Right ventricle myocardium inferior (tissue), 1 donor: ENCODE measurements around the gene SLC35D3. TPM values are rescaled to one million over a fixed set of nuclear protein-coding genes. Genes with fewer than 3 reads are reported as not detected.
A peak's percentile ranks its signal among the peaks of the same experiment; 100 is the strongest.
"Not testable (repeated sequence)": the region's sequence is repeated elsewhere in the genome, so short reads cannot be mapped to it uniquely, and the experiment has no call there.

ENCODE experiments used
- ATAC-seq: fragments of 200-7000 bp; cut with Tn5 transposase; one replicate; pipeline ENCODE4 v1.9.1; 2020; ENCODE audit warnings: mild to moderate bottlenecking, moderate library complexity
- DNase-seq: peaks from one replicate; pipeline ENCODE4 v3.0.0; 2021; ENCODE audit errors: missing footprints
- intact Hi-C: fragments of 100-400 bp; cut with DNase I; formaldehyde crosslinking; loops from one replicate; pipeline ENCODE4 v1.11.0; 2022
- long read RNA-seq: library from polyadenylated mRNA; unstranded; transcript quantifications from one replicate; pipeline ENCODE4 v2.0.0, GENCODE V29; 2021
- total RNA-seq: library from RNA; stranded (reverse); fragmentation: NEBNext Ultra II Directional; extraction: Animal tissue kit (Norgen Biotek cat#: 25700); gene quantifications from one replicate; pipeline ENCODE4 v1.2.1, GENCODE V29; 2021
- donor health status: DM: no; HTN: yes; CAD: no; lungs with severe emphysema.

Gene SLC35D3, protein sequence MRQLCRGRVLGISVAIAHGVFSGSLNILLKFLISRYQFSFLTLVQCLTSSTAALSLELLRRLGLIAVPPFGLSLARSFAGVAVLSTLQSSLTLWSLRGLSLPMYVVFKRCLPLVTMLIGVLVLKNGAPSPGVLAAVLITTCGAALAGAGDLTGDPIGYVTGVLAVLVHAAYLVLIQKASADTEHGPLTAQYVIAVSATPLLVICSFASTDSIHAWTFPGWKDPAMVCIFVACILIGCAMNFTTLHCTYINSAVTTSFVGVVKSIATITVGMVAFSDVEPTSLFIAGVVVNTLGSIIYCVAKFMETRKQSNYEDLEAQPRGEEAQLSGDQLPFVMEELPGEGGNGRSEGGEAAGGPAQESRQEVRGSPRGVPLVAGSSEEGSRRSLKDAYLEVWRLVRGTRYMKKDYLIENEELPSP
- total RNA-seq, result not detected
- long read RNA-seq, result 0 reads

DNA sequence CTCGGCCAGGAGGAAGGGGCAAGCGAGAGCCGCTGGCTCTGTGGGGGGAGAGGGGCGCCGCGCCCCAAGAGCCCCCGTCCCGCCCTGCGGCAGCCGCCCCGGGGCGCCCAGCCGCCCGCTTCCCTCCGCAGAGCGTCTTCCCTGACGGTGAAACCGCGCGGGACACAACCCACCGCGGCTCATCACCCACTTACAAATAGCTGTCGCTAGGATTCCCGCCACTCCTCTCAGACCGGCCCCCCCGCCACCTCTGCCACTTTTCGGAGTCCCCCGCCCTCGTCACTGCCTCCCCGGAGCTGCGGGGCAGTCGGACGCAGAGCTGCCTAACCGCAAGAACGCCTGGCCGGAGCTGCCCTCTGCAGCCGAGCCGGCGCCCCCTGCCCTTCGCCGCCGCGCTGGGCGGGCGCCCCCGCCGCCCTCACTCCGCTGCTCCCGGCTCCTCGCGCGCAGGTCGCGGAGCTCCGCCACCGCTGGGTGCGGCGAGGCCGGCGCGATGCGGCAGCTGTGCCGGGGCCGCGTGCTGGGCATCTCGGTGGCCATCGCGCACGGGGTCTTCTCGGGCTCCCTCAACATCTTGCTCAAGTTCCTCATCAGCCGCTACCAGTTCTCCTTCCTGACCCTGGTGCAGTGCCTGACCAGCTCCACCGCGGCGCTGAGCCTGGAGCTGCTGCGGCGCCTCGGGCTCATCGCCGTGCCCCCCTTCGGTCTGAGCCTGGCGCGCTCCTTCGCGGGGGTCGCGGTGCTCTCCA, at the start of gene SLC35D3:
TSS of gene SLC35D3 (plus strand) at position 366 of the 749 bp plus-strand sequence. CDS start at position 494, 128 bp downstream.
- ATAC-seq, result peak; percentile 29
- intact Hi-C loops, result no loop called here

DNA sequence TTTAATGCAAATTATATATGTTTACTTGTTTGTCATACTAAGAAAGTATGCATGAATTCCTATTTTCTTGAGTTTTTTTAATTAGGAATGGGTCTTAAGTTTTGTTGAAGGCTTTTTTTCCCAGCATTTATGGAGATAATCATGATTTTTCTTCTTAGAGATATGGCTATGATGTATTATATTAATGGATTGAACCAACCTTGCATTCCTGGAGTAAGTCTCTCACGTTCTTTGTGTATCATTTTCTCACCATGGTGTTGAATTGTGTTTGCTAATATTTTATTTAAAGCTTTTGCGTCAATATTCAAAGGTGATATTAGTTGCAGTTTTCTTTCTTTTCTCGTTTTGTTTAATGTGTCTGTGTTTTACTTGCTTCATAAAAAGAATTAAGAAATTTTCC, 48.4 kb upstream of the SLC35D3 start:
- no peak for DNase-seq
- ATAC-seq, result no peak
- intact Hi-C loops, result no loop called here

More for the DNA sequence above, at the start of gene SLC35D3:
- no peak for DNase-seq

DNA sequence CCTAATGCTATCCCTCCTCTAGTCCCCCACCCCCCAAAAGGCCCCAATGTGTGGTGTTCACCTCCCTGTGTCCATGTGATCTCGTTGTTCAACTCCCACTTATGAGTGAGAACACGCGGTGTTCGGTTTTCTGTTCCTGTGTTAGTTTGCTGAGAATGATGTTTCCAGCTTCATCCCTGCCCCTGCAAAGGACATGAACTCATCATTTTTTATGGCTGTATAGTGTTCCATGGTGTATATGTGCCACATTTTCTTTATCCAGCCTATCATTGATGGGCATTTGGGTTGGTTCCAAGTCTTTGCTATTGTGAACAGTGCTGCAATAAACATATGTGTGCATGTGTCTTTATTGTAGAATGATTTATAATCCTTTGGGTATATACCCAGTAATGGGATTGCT, 45.6 kb upstream of the SLC35D3 start:
- intact Hi-C loops, ATAC-seq, DNase-seq: not testable (repeated sequence)

DNA sequence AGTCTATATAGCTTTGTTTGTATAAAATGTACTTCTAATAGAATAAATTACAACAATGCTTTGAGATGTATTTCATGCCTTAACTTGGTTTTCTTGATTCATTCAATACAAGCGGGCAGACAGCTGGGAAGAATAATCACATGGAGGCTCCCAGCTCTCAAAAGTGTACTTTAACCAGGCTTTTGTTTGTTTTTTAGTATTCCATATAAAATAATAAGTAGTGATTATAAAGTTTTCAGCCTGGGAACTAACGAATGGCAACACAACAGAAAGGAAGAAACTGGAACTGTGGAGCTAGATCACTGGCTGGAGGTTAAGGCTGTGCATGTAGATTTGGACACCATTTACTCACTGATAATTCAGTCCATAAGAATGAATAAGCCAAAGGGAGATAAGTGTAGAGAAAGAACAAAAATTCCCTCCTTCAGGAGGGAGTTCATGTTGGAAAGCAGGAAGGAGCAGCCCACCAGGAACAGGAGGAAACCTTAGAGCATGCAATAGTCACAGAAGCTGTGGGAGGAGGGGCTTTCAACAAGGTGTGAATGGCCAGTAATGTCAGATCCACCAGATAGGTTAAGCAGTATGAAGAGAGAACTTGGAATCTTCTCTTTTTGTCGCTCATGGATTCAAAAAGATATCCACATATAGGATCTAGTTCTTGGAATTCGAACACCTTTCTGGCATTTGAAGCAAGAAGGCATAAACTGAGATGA, 41.2 kb upstream of the SLC35D3 start:
- intact Hi-C loops, result no loop called here
- DNase-seq (no peak), ATAC-seq (no peak)

DNA sequence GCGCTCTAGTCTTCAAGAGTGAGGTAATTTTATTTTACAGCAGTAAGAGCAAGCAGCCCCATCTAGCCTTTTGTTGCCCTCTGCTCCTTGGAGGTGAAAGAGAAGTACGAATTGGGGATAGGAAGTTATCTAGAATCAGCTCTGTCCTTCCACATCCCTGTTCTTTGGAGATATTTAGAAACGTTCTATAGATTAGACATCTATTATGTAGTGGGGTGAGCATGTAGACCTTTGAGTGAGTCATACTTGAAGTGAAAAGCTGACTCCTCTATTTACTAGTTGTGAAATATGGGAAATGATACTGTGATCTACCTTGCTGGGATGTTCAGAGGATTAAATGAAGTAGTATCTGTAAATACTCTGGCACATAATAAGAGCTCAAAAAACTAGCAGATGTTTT, 36.0 kb upstream of the SLC35D3 start:
- intact Hi-C loops, result no loop called here
- ATAC-seq, result no peak

DNA sequence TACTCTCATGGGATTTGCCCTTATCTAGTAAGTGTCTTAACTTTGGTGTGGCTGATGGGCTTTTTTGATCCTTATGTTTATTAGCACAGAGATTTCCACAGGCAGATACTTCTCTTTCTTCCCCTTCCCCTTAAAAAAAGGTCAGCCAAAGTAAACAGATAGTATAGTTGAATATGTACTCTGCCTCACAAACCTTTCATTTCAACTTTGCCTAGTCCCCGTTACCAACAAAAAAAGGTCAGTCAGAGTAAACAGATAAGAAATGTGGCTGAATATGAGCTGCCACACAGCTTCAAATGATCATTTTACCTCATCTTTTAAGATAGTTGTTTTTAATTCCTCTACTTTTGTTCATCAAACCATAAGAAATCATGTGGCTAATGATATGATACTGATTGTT, 34.1 kb upstream of the SLC35D3 start:
- intact Hi-C loops, result no loop called here
- ATAC-seq (no peak), DNase-seq (no peak)

More for the DNA sequence above, 36.0 kb upstream of the SLC35D3 start:
- no peak for DNase-seq

DNA sequence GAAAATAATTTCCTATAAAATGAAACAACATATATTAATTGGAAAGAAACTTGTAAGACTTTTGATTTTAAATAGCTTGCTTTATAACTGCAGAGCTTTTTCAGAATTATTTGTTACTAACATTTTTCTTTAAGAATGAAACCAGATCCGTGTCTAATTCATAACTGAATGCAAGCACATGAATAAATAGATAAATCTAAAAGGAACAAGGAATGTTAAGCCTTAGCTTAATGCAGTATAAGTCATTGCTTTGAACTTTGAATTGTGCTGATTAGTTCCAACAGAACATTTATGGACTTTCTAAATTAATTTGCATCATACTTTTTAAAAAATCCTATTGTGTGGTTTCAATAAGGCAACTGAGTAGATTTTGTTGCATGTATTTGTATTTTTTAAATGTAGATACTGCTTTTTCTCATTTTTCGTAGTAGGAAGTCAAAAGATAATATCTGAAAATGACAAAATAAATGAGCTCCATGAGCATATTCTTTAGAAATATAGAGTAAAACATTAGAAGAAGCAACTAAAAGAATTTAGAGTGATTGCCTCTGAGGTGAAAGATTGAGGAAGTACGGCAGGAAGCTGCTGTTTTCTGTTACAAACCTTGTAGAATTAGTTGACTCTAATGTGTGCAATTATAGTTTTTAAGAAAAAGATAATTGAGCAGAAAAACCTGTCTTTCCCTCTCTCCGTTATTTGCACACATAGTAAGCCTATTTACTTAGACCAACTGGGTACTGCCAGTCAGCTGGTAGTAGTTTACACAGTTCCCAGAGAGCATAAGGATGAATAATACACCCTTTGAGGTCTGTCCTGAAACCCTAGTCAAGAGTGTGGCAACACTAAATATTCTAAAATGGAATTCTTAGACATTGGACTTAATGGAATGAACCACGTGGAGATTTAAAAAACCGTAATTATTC, 32.6 kb upstream of the SLC35D3 start:
- intact Hi-C loops, result no loop called here
- no peak for DNase-seq
- no peak for ATAC-seq

DNA sequence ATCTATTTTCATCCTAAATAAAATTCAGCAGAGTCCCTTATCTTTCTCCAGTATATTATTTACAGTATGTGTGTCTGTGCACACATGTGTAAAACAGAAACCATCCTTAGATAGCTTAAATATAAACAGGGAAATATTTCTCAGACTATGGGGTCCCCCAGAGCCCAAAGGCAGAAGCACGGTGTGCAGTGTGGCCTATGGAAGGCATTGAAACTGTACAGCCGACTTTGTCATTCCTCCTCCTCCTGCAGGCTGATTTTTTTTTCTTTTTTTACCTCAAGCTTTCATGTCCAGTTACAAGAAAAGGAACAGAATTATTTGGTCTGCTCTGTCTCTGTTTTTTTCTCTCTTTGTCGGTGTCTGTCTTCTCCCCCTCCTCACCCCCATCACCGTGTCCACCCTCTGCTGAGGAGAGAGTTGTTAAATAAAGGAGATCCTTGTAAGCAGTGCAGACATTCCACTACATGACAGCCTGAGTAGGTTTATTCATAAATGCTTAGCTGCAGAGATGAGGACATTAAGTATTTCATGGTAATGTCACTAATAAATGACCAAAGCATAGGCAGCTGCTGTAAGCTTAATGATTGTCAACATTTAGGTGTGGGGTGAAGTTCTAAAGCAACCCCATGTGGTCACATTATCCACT, 31.8 kb upstream of the SLC35D3 start:
- DNase-seq (no peak), ATAC-seq (no peak)
- intact Hi-C loops, result no loop called here

DNA sequence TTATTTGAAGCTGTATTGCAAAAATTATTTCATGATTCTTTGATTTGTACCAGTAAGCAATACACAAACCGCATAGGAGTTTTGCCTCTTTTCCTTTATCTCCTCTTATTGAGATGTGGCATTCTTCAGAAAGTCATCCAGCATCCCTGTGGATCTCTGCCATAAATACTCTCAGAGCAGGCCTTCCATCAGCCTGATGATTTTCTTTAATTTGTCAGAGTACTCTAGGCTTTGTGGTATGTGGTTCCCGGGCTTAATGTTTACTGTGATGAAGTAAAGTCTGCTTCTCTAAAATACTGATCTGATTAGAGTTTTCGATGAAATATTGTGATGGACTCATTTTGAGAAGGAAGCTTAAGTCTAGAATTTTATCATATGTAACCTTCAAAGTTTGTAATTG, 31.1 kb upstream of the SLC35D3 start:
- DNase-seq, result no peak
- no peak for ATAC-seq
- intact Hi-C loops, result no loop called here

DNA sequence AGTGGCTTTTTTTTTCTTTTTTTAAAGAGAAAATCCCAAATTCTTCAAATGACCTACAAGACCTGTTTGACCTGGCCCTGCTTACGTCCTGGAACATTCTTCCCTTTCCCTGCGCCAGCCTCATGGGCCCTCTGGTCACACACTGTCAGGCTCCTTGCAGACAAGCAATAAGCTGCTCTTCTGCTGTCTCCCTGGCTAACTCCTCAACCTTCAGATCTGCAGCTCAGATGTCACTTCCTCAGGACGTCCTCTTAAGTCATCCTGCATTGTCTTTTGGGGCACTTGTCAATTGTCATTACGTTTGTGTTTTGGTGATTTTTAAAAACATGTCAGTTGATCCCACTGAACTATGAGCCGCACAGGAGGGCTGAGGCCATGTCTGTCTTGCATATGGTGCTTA, 28.9 kb upstream of the SLC35D3 start:
- DNase-seq (no peak), ATAC-seq (no peak)
- intact Hi-C loops, result no loop called here

DNA sequence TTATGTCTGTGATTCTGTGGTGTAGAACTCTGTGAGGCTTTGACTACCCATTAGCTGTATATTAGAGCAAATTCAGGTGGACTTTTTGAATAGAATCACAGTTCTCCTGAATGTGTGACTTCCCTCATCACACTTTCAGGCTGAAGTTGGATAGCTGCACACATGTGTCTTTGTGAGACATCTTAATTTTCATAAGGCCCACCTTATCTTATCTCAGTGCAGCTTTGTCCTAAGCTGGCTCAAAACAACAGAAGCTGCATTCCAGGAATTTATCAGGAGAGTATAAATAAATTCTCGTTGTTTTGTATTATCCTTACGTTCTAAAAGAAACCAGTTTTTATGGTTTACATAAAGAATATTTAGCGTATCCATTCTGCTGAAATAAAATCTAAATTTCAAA, 26.2 kb upstream of the SLC35D3 start:
- no peak for DNase-seq
- ATAC-seq, result no peak
- intact Hi-C loops, result no loop called here

DNA sequence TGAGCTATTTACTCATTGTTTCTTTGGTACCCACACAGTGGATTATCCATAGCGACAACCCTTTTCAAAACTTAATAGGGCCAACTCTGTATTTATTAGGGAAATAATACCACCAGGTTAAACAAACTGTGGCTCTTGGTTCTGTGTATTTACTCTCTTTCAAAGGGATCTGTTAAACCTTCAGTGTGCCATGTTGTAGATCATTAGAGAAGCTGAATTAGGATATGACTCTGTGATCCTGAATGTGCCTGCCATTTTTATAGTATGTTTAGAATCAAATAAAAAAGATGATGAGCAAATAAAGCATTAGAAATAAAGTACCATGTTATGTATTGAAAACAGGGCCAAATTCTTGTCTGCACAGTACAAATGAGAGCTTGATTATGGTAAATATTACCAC, 25.0 kb upstream of the SLC35D3 start:
- DNase-seq (no peak), ATAC-seq (no peak)
- intact Hi-C loops, result no loop called here

DNA sequence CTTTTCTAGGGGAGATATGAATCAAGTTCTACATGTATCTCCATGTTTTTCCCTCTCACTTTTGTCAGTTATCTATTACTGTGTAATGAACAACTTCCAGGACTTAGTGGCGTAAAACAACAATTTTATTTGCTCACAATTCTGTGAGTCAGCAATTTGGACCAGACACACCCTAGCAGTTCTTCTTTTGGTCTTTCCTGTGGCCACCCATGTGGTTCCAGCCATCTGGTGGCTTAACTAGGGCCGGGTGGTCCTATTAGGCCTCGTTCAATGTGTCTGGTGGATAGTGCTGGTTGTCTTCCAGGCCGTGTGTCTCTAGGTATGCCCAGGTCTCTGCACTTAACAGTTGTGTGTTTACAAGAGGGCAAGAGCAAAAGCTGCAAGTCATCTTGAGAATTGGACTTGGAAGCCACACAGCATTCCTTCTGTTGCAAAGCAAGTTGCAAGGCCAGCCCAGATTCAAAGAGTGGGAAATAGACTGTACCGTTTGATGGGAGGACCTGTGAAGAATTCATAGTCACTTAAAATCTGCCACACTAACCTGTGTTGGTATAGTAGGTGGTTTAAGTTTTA, 20.8 kb upstream of the SLC35D3 start:
- intact Hi-C loops, result no loop called here
- ATAC-seq, result no peak
- no peak for DNase-seq

DNA sequence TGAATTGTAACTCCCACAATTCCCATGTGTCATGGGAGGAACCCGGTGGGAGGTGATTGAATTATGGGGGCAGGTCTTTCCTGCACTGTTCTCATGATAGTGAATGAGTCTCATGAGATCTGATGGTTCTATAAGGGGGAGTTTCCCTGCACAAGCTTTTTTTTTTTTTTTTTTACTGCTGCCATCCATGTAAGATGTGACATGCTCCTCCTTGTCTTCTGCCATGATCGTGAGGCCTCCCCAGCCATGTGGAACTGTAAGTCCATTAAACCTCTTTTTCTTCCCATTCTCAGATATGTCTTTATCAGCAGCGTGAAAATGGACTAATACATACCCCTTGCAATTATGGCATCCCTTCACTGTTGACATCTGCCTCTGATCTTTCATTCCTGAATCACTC, 17.6 kb upstream of the SLC35D3 start:
- DNase-seq, intact Hi-C loops, ATAC-seq: not testable (repeated sequence)

DNA sequence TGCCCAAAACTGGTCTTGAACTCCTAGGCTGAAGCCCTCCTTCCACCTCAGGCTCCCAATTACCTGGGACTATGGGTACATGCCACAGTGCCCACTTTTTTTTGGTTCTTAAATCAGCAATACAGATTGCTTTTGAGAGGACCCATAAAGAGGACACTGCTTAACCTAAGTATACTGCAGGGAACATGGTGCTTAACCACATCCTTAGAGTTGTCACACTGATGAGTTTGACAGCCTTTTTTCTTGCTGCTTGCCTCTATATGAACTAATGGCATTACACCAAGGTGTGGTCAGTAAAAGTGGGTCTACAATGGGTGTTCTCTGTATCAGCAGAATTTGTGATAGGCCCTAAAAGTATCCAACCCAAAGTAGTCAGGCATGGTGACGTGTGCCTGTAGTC, 7.2 kb upstream of the SLC35D3 start:
- ATAC-seq (no peak), DNase-seq (no peak)
- intact Hi-C loops, result no loop called here

DNA sequence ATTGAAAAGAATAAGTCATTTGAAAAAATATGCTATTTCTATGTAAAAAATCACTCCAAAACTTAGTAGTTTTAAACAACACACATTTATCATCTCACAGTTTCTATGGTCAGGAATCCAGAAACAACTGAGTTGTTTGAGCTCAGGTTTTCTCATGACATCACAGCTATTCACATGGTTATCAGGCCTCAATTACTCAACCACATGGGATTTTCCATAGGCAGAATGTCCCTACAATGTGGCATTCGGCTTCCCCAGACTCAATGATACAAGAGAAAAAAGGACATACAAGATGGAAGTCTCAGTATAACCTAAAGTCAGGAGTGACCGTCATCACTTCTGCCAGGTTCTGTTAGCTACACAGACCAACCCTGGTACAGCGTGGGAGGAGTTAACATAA, 3.4 kb upstream of the SLC35D3 start:
- ATAC-seq (no peak), DNase-seq (no peak)
- intact Hi-C loops, result no loop called here

DNA sequence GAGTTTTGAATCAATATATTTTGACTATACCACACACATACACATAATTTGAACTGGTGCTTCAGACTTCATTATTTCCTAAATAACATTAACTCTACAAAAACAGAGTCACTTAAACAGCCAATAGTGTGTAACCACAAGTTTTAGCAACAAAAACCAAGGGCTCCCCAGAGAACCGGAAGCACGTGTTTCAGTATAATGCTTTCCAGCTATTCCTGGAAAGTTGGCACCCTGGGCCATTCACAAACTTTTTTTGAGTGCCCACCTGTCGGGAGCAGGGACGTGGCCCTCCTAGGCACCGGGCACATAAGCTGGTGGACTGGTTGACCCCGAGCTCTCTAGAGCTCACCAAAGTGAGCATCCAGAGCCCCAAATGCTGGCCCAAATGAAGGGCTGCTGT, 1.9 kb upstream of the SLC35D3 start:
- DNase-seq (no peak), ATAC-seq (no peak)
- intact Hi-C loops, result no loop called here
